Left lobe of liver (tissue), 2 donors: ENCODE data around the gene DPP6. TPM values are rescaled to one million over a fixed set of nuclear protein-coding genes. Genes with fewer than 3 reads are reported as not detected.

Experiments
- ATAC-seq: fragments of 200-7000 bp; cut with Tn5 transposase; one replicate; pipeline ENCODE4 v1.9.1; 2020; ENCODE audit warnings: mild to moderate bottlenecking, moderate library complexity
- DNase-seq: peaks from one replicate; pipeline ENCODE4 v3.0.0-alpha.2; 2020; ENCODE audit warnings: low spot score
- total RNA-seq: library from RNA; stranded (reverse); gene quantifications from one replicate; pipeline ENCODE4 v1.2.1, GENCODE V29; 2021
- donor health status: DM: no; HTN: no; CAD: no; lungs with moderate emphysema.
- donor health status: DM: no; HTN: yes; CAD: no.

Gene DPP6
- total RNA-seq, 1 donor from 2014 or later = not detected

- DNase-seq (no peak), ATAC-seq (no peak)
Observed at GRCh38 chr7:154888690-154889089, 836.5 kb downstream of the DPP6 start.

DNA sequence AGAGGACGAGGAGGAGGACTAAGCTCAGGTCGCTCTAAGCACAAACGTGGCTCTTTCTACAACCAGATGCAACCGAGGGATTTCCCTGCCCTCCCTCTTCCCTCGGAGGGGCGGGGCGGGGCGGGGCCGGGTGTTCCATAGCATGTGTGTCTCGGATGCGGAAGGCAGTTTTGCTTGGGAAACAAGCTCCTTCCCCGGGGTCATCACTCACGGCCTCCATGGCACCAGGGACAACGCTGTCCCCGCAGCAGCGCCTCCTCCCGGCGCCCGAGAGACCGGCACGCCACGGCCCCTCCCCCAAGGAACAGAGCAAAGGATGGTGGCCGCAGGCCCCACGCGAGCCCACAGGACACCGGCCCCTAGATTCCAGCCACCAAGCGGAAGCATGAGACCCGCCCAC, 840.3 kb downstream of the DPP6 start:
- DNase-seq (no peak), ATAC-seq (no peak)

GRCh38 chr7:154896076-154896475, 843.9 kb downstream of the DPP6 start:
- DNase-seq = no peak
- ATAC-seq = no peak

DNA sequence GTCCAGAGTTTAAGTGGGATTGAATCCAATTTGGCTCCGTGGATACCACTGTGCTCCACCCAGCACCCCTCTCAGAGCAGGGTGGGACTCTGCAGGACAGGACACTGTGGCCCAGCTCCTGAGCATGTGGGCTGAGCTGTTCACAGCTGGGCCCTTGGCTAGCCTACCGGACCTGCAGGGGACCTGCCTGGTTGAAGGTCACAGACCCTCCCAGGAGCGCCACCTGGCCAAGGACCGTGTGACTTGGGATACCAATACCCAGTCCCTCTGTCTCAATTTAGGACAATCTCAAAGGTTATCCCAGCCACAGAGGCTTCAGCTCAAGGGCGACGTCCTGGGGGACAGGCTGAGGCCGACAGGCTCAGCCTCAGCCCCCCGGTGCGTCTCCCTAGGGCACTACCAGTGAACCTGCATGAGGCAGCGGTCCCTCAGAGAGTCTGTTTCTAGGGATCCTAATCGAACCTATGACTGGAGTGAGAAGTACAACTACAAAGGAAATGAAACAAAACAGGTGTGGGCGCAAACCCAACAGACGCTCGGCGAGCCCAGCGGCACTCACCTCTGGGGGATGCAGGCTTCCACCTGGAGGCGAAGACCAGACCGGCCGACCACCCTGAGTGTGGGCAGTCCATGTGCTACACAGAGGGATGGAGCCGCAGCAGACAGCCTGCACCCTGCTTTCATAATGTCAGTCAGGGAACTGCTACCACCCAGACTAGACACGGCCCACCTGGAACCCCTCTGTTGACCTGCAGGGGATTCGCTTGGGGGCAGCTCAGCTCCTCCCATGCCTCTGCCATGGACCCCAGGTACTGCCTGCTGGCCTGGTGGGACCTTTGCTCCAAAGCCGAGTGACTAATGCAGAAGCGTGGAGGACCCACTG, 847.0 kb downstream of the DPP6 start:
- no peak for DNase-seq

GRCh38 chr7:154899862-154900261, 847.7 kb downstream of the DPP6 start:
- no peak for DNase-seq
- ATAC-seq = no peak

More for the DNA sequence above, 847.0 kb downstream of the DPP6 start:
- no peak for ATAC-seq

- ATAC-seq (no peak), DNase-seq (no peak)
Observed at GRCh38 chr7:154902600-154903082, 850.4 kb downstream of the DPP6 start.

GRCh38 chr7:154903083-154903731, 851.0 kb downstream of the DPP6 start:
- peak; percentile 92 for ATAC-seq

DNA sequence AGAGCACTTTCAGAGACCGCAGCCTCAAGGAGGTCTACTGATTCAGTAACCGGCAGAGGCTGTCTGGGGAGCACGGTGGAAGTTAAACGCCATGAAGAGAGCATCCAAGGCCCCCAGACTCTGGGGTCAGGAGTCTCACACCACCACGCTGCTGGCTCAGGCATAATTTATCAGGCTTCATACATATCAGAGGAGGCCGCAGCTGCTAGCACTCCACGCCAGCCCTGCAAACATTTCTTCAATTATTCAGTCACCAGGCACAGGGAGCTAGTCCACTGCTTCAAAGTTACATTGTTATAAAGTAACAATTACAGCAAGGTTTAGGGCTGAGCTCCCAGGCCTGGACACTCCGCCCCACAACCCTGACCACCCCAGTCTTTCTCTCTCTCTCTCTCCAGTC, 852.9 kb downstream of the DPP6 start:
- ATAC-seq = no peak

More at GRCh38 chr7:154903083-154903731, 851.0 kb downstream of the DPP6 start:
- peak; percentile 51 for DNase-seq

GRCh38 chr7:154905615-154906014, 853.4 kb downstream of the DPP6 start:
- DNase-seq (no peak), ATAC-seq (no peak)

More for the DNA sequence above, 852.9 kb downstream of the DPP6 start:
- no peak for DNase-seq

- no peak for ATAC-seq
- DNase-seq = no peak
Observed at GRCh38 chr7:154906201-154906600, 854.0 kb downstream of the DPP6 start.

DNA sequence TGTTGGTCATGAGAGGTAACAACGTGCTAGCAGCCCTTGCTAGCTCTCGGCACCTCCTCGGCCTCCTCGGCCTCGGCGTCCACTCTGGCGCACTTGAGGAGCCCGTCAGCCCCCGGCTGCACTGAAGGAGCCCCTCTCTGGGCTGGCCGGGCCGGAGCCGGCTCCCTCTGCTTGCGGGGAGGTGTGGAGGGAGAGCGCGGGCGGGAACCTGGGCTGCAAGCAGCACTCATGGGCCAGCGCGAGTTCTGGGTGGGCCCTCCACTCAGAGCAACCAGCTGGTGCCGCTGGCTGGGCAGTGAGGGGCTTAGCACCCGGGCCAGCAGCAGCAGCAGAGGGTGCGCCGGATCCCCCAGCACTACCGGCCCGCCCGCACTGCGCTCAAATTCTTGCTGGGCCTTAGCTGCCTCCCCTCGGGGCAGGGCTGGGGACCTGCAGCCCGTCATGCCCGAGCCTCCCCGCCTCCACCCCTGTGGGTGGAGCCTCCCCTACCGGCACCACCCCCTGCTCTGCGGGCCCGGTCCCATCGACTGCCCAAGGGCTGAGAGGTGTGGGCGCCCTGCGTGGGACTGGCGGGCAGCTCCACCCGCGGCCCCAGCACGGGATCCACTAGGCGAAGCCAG, 854.6 kb downstream of the DPP6 start:
- no peak for DNase-seq
- no peak for ATAC-seq

GRCh38 chr7:154907651-154908620, 855.7 kb downstream of the DPP6 start:
- DNase-seq (no peak), ATAC-seq (no peak)

- ATAC-seq (no peak), DNase-seq (no peak)
Observed at GRCh38 chr7:154909241-154910105, 857.3 kb downstream of the DPP6 start.

- no peak for DNase-seq
- no peak for ATAC-seq
Observed at GRCh38 chr7:154910125-154910524, 857.9 kb downstream of the DPP6 start.

GRCh38 chr7:154910977-154911376, 858.8 kb downstream of the DPP6 start:
- DNase-seq (no peak), ATAC-seq (no peak)

DNA sequence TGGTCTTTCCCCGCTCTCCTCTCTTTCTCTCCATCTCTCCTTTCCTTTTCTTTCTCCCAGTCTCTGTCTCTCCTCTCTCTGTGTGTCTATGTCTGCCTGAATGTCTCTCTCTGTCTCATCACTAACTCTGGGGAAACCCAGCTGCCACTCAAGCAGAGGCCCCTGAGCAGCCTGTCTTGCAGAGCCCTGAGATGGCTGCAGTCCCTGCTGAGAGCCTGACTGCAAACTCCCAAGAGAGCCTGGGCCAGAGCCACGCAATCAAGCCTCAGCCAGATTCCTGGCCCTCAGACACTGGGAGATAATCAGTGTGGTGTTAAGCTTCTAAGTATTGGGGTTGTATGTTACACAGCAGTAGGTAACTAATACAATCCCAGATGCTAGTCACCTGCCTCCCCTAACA, 859.2 kb downstream of the DPP6 start:
- ATAC-seq = no peak
- no peak for DNase-seq

- DNase-seq (no peak), ATAC-seq (no peak)
Observed at GRCh38 chr7:154911862-154912455, 859.8 kb downstream of the DPP6 start.

- DNase-seq (no peak), ATAC-seq (no peak)
Observed at GRCh38 chr7:154912871-154913637, 860.9 kb downstream of the DPP6 start.
